ENCODE data around the gene SLC2A9. TPM values are rescaled to one million over a fixed set of nuclear protein-coding genes. Genes with fewer than 3 reads are reported as not detected.

SLC2A9 gene
- total and polyA plus RNA-seq, 2 of the 4 experiments (the other 2 are of a cell fraction): 0.72 to 2.1 TPM

- Histone ChIP-seq H2AFZ (replicated peaks; ENCODE audit: low read length, poor library complexity) (no peak overlapping the region), H4K5ac (ENCODE audit: low read depth, low read length) (no peak overlapping the region), H3K56ac (ENCODE audit: extremely low read depth, insufficient read depth, low read length) (no peak overlapping the region), H2BK15ac (ENCODE audit: low read depth, low read length) (no peak overlapping the region), H2BK5ac (ENCODE audit: low read depth, low read length, poor library complexity, severe bottlenecking) (no peak overlapping the region), H3K36me3 (ENCODE audit: control insufficient read depth, insufficient read depth, low read length) (no peaks in the 10 kb centered on the region), H3K4me1 (ENCODE audit: control insufficient read depth, insufficient read depth, low read length) (no peaks in the 10 kb centered on the region; the same call in 1 of the 2 replicates), H3K79me1 (ENCODE audit: low read depth in 1 of 2, low read length in 2 of 2) (no peaks in the 10 kb centered on the region), H3K23ac (ENCODE audit: low read depth, low read length) (no peak overlapping the region), H2BK20ac (ENCODE audit: low read depth, low read length) (no peak overlapping the region), H4K8ac (ENCODE audit: low read depth in 2 of 2, low read length in 2 of 2) (no peak overlapping the region), H3K27me3 (ENCODE audit: control insufficient read depth, insufficient read depth, low read length) (peaks cover 4% of the 10 kb centered on the region; the same call in 1 of the 2 replicates), H3K14ac (replicated peaks; ENCODE audit: low read depth, low read length) (no peak overlapping the region), H4K91ac (ENCODE audit: insufficient read depth, low read depth, low read length) (no peak overlapping the region), H3K9me3 (ENCODE audit: control insufficient read depth, insufficient read depth, low read length) (no peaks in the 10 kb centered on the region), H2BK120ac (ENCODE audit: low read depth, low read length) (no peak overlapping the region), H2AK9ac (replicated peaks; ENCODE audit: low read depth, low read length, poor library complexity) (no peak overlapping the region), H2AK5ac (ENCODE audit: low read depth, low read length) (no peak overlapping the region), H3K9me1 (ENCODE audit: insufficient read depth, low read length) (no peaks in the 10 kb centered on the region), H3K4ac (ENCODE audit: low read depth, low read length) (no peak overlapping the region), H3K4me3 (ENCODE audit: insufficient read depth, low read depth, low read length) (no peak overlapping the region), H4K20me1 (ENCODE audit: insufficient read depth, low read length) (no peaks in the 10 kb centered on the region), H3K18ac (ENCODE audit: low read depth, low read length) (no peak overlapping the region), H3K27ac (ENCODE audit: insufficient read depth, low read length) (no peak overlapping the region), H3K9ac (ENCODE audit: low read depth, low read length) (no peak overlapping the region), H3K4me2 (ENCODE audit: low read depth, low read length) (no peak overlapping the region)
- DNase-seq: no peak
- BruUV-seq (replicated peaks): no TSS peak
- ChIA-PET CTCF (no interaction called here), POLR2A (ENCODE audit: unreplicated experiment) (no interaction called here)
- TF ChIP-seq SMC3 (IDR thresholded peaks at IDR 0.05; ENCODE audit: low read depth, low read length): no peak
- intact Hi-C loops (cut with micrococcal nuclease) (no loop called here), dilution Hi-C loops (cut with HindIII; ENCODE audit: low sequenced_read_pairs, unreplicated experiment) (no loop called here), in situ Hi-C loops (cut with MboI; ENCODE audit: low sequenced_read_pairs) (no loop called here)
- WGBS, 2 experiments (ENCODE audit: extremely low coverage in 2 of 2, insufficient read length in 1 of 2): no CpG with 5 or more reads among the region's 1 CpG
- no peak for ATAC-seq (ENCODE audit: low read depth)
Measured at GRCh38 chr4:9931146-9931545, 90.2 kb downstream of the SLC2A9 start.
